Measurements from ENCODE around the gene NCOR2.

DNA sequence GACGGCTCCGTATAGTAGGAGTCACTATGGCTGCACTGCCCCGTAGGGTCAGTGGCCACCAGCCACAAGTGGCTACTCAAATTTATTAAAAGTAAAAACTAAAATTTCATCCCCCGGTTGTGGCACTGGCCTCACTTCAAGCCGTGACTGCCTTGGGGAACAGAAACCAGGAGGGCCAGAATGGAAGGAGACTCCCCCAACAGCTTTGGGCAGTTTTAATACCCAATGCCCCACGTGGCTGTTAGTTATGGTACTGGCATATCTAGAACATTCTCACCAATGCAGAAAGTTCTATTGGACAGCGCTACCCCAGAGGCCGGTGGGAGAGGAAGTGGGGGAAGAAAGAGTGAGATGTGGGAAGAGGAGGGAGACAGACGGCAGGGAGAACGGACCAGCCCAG lies 6.2 kb downstream of the NCOR2 start:
- TF ChIP-seq, protein P1, sequence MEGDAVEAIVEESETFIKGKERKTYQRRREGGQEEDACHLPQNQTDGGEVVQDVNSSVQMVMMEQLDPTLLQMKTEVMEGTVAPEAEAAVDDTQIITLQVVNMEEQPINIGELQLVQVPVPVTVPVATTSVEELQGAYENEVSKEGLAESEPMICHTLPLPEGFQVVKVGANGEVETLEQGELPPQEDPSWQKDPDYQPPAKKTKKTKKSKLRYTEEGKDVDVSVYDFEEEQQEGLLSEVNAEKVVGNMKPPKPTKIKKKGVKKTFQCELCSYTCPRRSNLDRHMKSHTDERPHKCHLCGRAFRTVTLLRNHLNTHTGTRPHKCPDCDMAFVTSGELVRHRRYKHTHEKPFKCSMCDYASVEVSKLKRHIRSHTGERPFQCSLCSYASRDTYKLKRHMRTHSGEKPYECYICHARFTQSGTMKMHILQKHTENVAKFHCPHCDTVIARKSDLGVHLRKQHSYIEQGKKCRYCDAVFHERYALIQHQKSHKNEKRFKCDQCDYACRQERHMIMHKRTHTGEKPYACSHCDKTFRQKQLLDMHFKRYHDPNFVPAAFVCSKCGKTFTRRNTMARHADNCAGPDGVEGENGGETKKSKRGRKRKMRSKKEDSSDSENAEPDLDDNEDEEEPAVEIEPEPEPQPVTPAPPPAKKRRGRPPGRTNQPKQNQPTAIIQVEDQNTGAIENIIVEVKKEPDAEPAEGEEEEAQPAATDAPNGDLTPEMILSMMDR (IDR thresholded peaks at IDR 0.05) = no peak
- TF ChIP-seq EP300 (IDR thresholded peaks at IDR 0.05; ENCODE audit: low read depth) = no peak

All from transverse colon (tissue), 3 donors.